Jurkat, Clone E6-1 (cell line): Measurements from ENCODE around the gene ZNF106.

Source experiments
- DNase-seq: peaks from one replicate; pipeline ENCODE4 v3.0.0-alpha.2; 2011; ENCODE audit warnings: low read depth, low spot score
- H3K4me3 ChIP-seq: 2 replicates; pipeline ENCODE4 v1.5.1; 2011; ENCODE audit warnings: mild to moderate bottlenecking, low read length, control low read depth, moderate library complexity

The ZNF106 gene

GRCh38 chr15:42490291-42490670, 660 bp downstream of the ZNF106 start:
- peak overlapping the region; percentile 67 for H3K4me3 ChIP-seq
- DNase-seq: no peak

GRCh38 chr15:42483677-42484076, 7.3 kb downstream of the ZNF106 start:
- H3K4me3 ChIP-seq: no peak overlapping the region
- DNase-seq: no peak

DNA sequence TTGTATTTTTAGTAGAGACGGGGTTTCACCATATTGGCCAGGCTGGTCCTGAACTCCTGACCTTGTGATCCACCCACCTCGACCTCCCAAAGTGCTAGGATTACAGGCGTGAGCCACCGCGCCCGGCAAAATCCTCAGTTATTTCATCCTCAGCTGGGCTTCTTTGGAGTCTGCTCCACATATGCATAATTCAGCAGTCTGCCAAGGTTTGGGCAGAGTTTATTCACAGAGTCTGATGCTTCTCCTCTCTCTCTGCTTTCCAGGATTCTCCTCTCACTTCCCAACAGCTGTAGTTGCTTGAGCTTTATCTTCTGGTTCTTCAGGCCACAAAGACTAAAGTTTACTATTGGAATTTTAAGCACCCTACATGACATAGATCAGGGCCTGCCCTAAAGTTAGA, 8.2 kb downstream of the ZNF106 start:
- no peak overlapping the region for H3K4me3 ChIP-seq
- DNase-seq: no peak

GRCh38 chr15:42474827-42475226, 16.1 kb downstream of the ZNF106 start:
- H3K4me3 ChIP-seq: no peak overlapping the region
- DNase-seq: no peak

DNA sequence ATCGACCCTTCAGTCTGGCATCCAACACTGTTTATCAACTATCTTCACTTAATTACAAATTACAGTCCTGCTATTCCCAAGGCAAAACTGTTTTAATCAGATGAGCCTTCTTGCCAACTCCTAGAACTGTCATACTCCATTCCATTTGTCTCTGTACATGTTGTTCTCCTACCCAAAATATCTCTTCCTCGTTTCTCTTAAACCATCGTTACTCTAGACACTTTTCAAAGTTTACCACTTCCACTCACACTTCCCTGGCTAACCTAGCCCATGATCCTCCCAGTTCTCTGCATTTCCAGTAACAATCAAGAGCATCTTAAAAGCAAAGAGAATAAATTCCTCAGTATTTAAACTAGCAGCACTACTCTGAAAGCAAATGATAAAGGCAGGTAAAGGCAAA, 19.9 kb downstream of the ZNF106 start:
- no peak for DNase-seq
- H3K4me3 ChIP-seq: no peak overlapping the region

GRCh38 chr15:42465520-42466259, 25.3 kb downstream of the ZNF106 start:
- no peak for DNase-seq
- no peak overlapping the region for H3K4me3 ChIP-seq

DNA sequence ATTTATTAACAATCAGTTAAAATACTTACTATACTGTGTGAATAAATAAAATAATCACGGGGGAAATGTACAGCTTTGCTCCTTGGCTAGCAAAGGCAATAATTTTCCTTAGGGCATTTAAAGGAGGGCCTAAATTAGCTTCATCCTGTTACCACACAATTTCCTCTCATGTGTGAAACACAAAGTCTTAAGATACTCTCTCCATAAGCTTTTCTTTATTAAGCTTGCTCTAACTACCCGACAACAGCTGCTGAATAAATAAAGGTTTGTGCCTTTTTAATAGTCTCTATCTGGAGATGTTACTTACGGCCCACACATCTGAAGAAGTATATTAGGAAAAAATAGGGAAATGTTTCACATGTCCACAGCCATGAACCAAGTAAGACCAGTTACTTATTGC, 29.7 kb downstream of the ZNF106 start:
- no peak overlapping the region for H3K4me3 ChIP-seq

DNA sequence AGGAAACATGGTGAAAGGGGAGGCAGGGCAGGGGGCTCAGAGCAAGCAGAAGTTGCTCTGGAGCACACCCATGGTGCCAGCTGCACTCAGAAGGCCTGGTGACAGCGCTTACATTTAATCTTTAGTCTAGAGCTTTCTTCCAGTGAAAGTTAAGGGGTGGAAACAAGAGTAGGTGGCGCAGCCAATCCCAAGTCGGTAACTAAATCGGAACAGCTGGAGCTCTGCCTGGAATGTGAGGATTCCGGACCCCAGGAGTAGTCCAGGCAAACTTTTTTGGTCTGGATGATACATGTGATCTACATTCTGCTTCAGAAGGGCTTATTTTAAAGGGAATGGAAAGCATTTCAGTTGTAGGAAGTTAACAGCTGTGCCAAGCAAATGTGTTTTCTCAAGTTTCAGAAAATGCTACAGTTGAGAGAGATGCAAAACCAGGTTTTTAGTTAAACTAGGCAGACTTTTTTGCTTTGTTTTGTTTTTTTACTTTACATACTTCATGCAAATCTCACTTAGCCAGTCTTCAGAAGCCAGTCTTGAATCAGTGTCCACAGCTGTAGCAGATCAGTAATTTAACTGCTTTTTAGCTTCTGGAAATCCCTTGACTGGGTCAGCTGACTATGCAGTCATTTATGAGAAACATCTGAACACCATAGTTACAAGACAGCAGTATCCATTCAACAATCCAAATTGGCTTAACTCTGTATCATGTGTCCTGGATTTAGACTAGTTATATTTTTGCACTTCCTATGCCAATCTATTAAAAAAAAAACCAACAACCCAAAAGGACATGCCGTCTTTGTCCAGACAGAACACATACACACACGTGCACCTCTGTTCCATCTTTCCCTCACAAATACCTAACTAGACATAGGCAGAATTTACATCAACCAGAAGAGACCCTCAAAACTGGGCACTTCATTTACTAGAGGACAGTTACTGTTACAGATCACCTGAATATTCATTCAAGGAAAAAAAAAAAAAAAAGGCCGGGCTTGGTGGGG, 33.2 kb downstream of the ZNF106 start:
- no peak for DNase-seq
- no peak overlapping the region for H3K4me3 ChIP-seq

More for the DNA sequence above, 29.7 kb downstream of the ZNF106 start:
- DNase-seq: no peak

GRCh38 chr15:42456971-42457370, 34.0 kb downstream of the ZNF106 start:
- H3K4me3 ChIP-seq: no peak overlapping the region

DNA sequence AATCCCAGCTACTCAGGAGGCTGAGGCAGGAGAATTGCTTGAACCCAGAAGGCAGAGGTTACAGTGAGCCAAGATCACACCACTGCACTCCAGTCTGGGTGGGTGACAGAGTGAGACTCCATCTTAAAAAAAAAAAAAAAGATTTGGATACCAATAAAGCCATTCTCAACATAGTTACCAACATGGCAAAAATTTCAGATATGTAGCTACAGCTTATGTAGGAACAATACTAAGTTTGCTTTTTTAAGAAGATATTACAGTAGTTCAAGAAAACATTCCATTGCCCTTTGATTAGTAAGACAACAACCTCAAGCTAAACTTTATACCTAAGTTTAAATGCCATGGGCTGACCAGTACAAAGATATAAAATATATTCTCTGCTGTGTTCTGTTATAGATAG, 34.4 kb downstream of the ZNF106 start:
- DNase-seq: no peak
- no peak overlapping the region for H3K4me3 ChIP-seq

More at GRCh38 chr15:42456971-42457370, 34.0 kb downstream of the ZNF106 start:
- DNase-seq: no peak

GRCh38 chr15:42453826-42454225, 37.1 kb downstream of the ZNF106 start:
- no peak for DNase-seq

GRCh38 chr15:42450425-42450790, 40.5 kb downstream of the ZNF106 start:
- DNase-seq: no peak
- H3K4me3 ChIP-seq: no peak overlapping the region

More at GRCh38 chr15:42453826-42454225, 37.1 kb downstream of the ZNF106 start:
- no peak overlapping the region for H3K4me3 ChIP-seq

- no peak overlapping the region for H3K4me3 ChIP-seq
- no peak for DNase-seq
These were observed 41.0 kb downstream of the ZNF106 start for GRCh38 chr15:42449770-42450424.

GRCh38 chr15:42448281-42448680, 42.7 kb downstream of the ZNF106 start:
- H3K4me3 ChIP-seq: no peak overlapping the region
- DNase-seq: no peak

DNA sequence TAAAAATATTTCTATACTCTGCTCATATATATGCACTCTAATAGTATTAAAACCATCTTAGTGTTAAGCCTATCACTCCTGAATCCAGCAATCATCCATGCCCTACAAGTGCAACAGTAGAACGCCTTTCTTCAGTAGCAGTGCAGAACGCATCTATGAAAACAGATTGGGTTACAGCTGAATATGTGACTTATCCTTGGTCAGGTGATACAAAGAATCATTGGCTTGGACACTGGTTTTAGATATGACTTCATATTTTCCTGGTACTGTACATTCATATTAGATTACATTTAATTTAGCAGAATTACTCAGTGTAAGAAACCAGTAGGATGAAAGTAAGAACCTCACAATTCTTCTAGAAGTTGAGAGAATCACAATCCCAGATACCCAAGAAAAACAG, 43.3 kb downstream of the ZNF106 start:
- no peak for DNase-seq
- H3K4me3 ChIP-seq: no peak overlapping the region

GRCh38 chr15:42445551-42445950, 45.4 kb downstream of the ZNF106 start:
- no peak overlapping the region for H3K4me3 ChIP-seq
- no peak for DNase-seq

DNA sequence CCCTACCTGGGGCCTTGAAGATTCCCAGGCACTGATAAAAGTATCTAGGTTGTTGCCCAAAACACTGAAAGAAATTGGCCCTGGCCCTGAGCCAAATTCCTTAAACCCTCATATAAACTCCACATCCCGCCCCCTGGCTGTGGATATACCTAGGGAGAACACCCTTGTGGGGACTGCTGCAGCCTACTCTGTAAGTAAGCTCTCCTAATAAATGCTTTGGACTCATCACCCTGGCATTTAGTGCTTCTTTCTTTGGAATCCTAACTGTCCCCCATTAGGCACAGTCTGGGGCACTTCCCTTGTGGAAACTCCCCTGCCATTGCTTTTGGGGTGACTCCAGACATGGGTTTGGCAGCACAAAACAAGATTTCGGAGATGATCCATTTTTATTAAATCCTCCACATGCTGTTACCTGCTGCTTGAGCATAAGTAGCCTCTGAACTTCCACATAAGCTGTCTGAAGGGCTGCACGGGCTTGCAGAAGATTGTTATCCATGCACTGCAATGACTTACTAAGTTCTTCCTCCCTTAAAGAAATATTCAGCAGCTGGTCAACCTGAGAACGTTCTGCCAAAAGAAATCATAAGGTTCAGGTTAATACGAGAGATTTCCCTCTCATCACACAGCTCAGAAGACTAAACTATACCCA, 46.4 kb downstream of the ZNF106 start:
- DNase-seq: no peak
- H3K4me3 ChIP-seq: no peak overlapping the region

DNA sequence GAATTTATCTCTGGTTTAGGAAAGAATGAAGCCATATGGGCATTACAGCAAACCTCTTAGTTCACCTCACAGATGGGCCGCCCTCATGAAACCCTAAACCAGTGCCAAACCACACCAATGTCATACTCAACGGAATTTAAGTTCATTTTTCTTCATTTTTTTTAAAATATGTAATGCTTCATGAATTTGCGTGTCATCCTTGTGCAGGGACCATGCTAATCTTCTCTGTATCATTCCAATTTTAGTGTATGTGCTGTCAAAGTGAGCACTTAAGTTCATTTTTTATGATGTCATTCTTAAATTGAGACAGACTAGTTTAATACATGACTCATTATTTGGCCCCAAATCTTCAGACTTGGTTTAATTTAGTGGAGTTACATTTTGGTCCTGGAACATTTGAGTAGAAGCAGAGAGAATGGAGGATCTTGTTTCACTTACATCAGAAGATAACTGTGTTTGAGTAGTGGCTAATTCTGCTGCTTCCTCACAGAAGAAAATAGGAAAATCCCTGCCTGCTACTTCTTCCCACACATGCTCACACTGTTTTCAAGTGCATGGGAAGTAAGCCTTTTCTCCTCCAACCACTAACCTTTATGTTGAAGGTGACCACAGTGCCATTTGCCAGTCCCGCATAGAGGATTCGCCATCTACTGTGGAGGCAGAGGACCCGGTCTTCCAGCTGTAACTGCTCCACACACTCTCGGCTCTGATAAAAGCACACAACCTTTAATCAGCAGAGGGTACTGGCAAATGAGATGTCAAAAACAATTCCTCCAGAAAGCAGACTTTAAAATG, 63.3 kb downstream of the ZNF106 start:
- no peak for DNase-seq
- no peak overlapping the region for H3K4me3 ChIP-seq

DNA sequence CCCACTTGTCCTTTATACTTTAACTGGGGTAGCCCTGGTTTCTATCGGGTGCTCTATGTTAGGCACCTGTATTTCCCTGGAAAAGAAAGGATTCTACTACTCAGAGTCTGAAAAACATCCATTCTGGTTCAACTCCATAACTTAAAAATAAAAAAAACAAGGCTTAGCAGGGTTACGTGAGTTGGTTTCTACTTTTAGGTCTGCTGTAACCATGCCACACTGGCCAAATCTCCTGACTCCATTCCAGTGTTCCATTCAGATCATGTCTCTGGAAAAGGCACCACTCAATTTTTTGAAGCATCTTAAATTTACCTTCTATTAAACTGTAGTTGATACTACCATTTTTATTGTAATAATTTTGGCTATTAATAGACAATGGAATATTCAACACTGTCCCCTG, 69.6 kb downstream of the ZNF106 start:
- no peak for DNase-seq
- no peak overlapping the region for H3K4me3 ChIP-seq
